ENCODE measurements around the gene UBE2E1. TPM values are rescaled to one million over a fixed set of nuclear protein-coding genes. Genes with fewer than 3 reads are reported as not detected.

Gene UBE2E1
- total RNA-seq, 2 donors from 2014 or later: 41.2 to 53.3 TPM

GRCh38 chr3:23888617-23889228 lies 83.0 kb downstream of the UBE2E1 start:
- TF ChIP-seq CTCF (IDR thresholded peaks at IDR 0.05): peak; percentile 78
- DNase-seq (ENCODE audit: low spot score): no peak
- no peak overlapping the region for H3K27ac ChIP-seq
- no peaks in the 10 kb centered on the region for H3K9me3 ChIP-seq
- H3K27me3 ChIP-seq (replicated peaks; ENCODE audit: insufficient read depth): no peaks in the 10 kb centered on the region
- no peaks in the 10 kb centered on the region for H3K4me1 ChIP-seq (ENCODE audit: control insufficient read depth in 1 of 2, low read depth in 2 of 2)
- H3K4me3 ChIP-seq: no peak overlapping the region
- no peak for ATAC-seq (ENCODE audit: insufficient number of reproducible peaks, low FRiP score, low read depth)
- no peaks in the 10 kb centered on the region for H3K36me3 ChIP-seq

DNA sequence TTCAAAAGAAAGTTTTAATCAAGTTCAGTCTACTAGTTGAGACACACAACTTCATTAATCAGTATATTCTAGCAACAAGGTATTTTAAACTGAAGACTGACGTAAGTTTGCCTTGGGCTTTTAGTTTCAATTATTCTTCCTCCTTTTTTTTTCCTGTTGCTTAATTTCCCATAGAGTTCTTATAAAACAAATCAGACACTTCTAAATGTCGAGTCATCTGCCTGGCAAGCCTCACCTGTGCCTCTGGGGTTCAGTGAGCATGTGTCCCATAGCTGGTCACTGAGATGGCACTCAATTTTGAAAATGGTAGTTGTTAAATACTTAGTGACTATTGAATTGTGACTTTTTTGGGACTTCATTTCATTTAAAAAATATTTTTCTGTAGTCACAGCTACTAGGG lies 83.6 kb downstream of the UBE2E1 start:
- ATAC-seq (ENCODE audit: insufficient number of reproducible peaks, low FRiP score, low read depth): no peak
- DNase-seq (ENCODE audit: low spot score): no peak
- Histone ChIP-seq H3K9me3 (no peaks in the 10 kb centered on the region), H3K36me3 (no peaks in the 10 kb centered on the region), H3K27ac (no peak overlapping the region), H3K27me3 (replicated peaks; ENCODE audit: insufficient read depth) (no peaks in the 10 kb centered on the region), H3K4me3 (no peak overlapping the region), H3K4me1 (ENCODE audit: control insufficient read depth in 1 of 2, low read depth in 2 of 2) (no peaks in the 10 kb centered on the region)
- TF ChIP-seq CTCF (IDR thresholded peaks at IDR 0.05): no peak

DNA sequence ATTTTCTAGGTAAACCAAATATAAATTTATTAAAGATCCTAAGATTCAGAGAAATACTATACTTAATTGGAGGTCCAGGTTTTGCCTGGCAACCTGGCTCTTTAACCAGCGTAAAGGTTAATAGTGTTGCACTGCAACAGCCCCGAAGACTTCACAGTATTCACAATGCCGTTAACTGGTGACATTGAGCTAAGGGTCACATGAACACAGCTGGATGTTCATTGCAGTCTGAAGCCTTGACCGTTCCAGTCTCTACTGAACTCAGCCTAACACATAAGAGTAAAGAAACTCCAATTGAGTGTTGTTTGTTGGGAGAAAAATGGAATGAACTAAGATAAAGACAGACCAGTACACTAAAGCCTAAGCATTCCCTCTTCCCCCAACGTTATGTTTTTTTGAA lies 84.2 kb downstream of the UBE2E1 start:
- TF ChIP-seq CTCF (IDR thresholded peaks at IDR 0.05): no peak
- Histone ChIP-seq H3K4me1 (ENCODE audit: control insufficient read depth in 1 of 2, low read depth in 2 of 2) (no peaks in the 10 kb centered on the region), H3K27ac (no peak overlapping the region), H3K9me3 (no peaks in the 10 kb centered on the region), H3K27me3 (replicated peaks; ENCODE audit: insufficient read depth) (no peaks in the 10 kb centered on the region), H3K36me3 (no peaks in the 10 kb centered on the region), H3K4me3 (no peak overlapping the region)
- no peak for DNase-seq (ENCODE audit: low spot score)
- ATAC-seq (ENCODE audit: insufficient number of reproducible peaks, low FRiP score, low read depth): no peak

DNA sequence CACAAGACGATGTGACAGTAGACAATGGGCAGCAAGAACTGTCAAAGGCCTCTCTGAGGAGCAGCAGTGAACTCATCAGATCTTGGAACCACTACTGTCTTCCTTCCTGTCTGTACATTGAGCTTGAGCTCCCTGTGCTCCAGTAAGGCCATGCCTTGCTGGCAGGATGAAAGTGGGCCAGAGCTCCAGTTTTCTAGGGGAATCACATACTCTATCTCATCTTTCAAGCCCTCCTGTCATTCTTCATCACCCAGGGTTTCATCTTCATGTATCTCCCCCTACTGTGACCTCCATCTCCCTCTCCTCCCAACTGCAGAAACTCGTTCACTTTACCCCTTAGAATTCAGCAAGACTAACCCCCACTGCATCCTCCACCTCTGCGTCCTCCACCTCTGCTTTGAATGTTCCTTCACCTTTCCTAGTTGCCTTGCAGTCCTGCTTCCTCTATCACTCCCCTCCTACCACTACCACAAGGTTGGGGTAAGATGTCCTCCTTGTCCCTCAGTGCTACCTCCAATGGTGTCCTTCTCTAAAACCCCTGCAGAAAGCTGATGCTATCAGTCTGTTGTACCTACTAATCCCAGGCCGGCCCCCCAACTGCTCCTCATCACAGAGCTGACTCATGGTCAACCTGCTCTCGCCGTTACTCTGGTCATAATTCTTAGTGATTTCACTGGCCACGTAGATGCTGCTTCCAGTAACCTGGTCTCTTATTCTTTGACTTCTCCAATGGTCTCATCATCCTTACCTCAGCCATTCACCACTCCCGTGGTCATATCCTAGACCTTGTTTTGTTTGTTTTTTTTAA lies 88.7 kb downstream of the UBE2E1 start:
- ATAC-seq (ENCODE audit: insufficient number of reproducible peaks, low FRiP score, low read depth) (no peak), DNase-seq (ENCODE audit: low spot score) (no peak)
- Histone ChIP-seq H3K4me1 (ENCODE audit: control insufficient read depth in 1 of 2, low read depth in 2 of 2) (no peaks in the 10 kb centered on the region), H3K4me3 (no peak overlapping the region), H3K27me3 (replicated peaks; ENCODE audit: insufficient read depth) (no peaks in the 10 kb centered on the region), H3K9me3 (no peaks in the 10 kb centered on the region), H3K27ac (no peak overlapping the region), H3K36me3 (peaks cover 2% of the 10 kb centered on the region)
- TF ChIP-seq CTCF (IDR thresholded peaks at IDR 0.05): no peak

GRCh38 chr3:23895181-23895580 lies 89.4 kb downstream of the UBE2E1 start:
- Histone ChIP-seq H3K9me3 (no peaks in the 10 kb centered on the region), H3K4me1 (ENCODE audit: control insufficient read depth in 1 of 2, low read depth in 2 of 2) (no peaks in the 10 kb centered on the region), H3K36me3 (peaks cover 6% of the 10 kb centered on the region), H3K27me3 (replicated peaks; ENCODE audit: insufficient read depth) (no peaks in the 10 kb centered on the region), H3K4me3 (no peak overlapping the region), H3K27ac (no peak overlapping the region)
- no peak for TF ChIP-seq CTCF (IDR thresholded peaks at IDR 0.05)
- ATAC-seq (ENCODE audit: insufficient number of reproducible peaks, low FRiP score, low read depth) (no peak), DNase-seq (ENCODE audit: low spot score) (no peak)
